Activated naive CD4-positive, alpha-beta T cell (primary cell): ENCODE results near the gene RAMACL.

Source experiments
- DNase-seq, 4 experiments: peaks; one replicate each; lab custom pipeline; 2025; lab: John Stamatoyannopoulos, UW

RAMACL gene

GRCh38 chr6:166578536-166579236 lies 7.8 kb downstream of the RAMACL start:
- DNase-seq = no peak

GRCh38 chr6:166575205-166575604 lies 11.3 kb downstream of the RAMACL start:
- no peak for DNase-seq

GRCh38 chr6:166573511-166574216 lies 12.8 kb downstream of the RAMACL start:
- DNase-seq = no peak

GRCh38 chr6:166572370-166573261 lies 13.9 kb downstream of the RAMACL start:
- no peak for DNase-seq

- DNase-seq = no peak
Observed at GRCh38 chr6:166570929-166571713, 15.4 kb downstream of the RAMACL start.

GRCh38 chr6:166569206-166569605 lies 17.3 kb downstream of the RAMACL start:
- DNase-seq = no peak

- DNase-seq = no peak
Observed at GRCh38 chr6:166567813-166568212, 18.7 kb downstream of the RAMACL start.

GRCh38 chr6:166567107-166567506 lies 19.4 kb downstream of the RAMACL start:
- DNase-seq = no peak

- no peak for DNase-seq
Observed at GRCh38 chr6:166566026-166567011, 20.2 kb downstream of the RAMACL start.

GRCh38 chr6:166565084-166565967 lies 21.2 kb downstream of the RAMACL start:
- no peak for DNase-seq

GRCh38 chr6:166563805-166564204 lies 22.7 kb downstream of the RAMACL start:
- no peak for DNase-seq

GRCh38 chr6:166563200-166563599 lies 23.3 kb downstream of the RAMACL start:
- DNase-seq = no peak

- no peak for DNase-seq
Observed at GRCh38 chr6:166562726-166563125, 23.8 kb downstream of the RAMACL start.

GRCh38 chr6:166561771-166562359 lies 24.6 kb downstream of the RAMACL start:
- DNase-seq = no peak

GRCh38 chr6:166560222-166560621 lies 26.3 kb downstream of the RAMACL start:
- no peak for DNase-seq

GRCh38 chr6:166559662-166560061 lies 26.8 kb downstream of the RAMACL start:
- no peak for DNase-seq

- no peak for DNase-seq
Observed at GRCh38 chr6:166559211-166559610, 27.3 kb downstream of the RAMACL start.

GRCh38 chr6:166558156-166559005 lies 28.1 kb downstream of the RAMACL start:
- DNase-seq = no peak
